HG02763 (cell line): ENCODE results near the gene PHF20.
"Not testable (repeated sequence)": the region's sequence is repeated elsewhere in the genome, so short reads cannot be mapped to it uniquely, and the experiment has no call there.

Experiments
- ATAC-seq: cut with Tn5 transposase; IDR thresholded peaks from one replicate; pipeline ENCODE4 v1.9.1; 2021; ENCODE audit warnings: mild to moderate bottlenecking, moderate library complexity; ENCODE audit not compliant: unreplicated experiment

PHF20 gene

GRCh38 chr20:35739294-35740163 is 32.3 kb upstream of the PHF20 start:
- ATAC-seq, result no peak

GRCh38 chr20:35741892-35742740 is 29.7 kb upstream of the PHF20 start, which contains the start of gene RBM39:
RBM39 (minus strand) TSS chr20:35742260; CDS start chr20:35740874, 1,386 bp downstream.
- peak; percentile 90 for ATAC-seq

GRCh38 chr20:35742741-35743523 is 28.9 kb upstream of the PHF20 start:
- ATAC-seq, result no peak

GRCh38 chr20:35743693-35744491 is 27.9 kb upstream of the PHF20 start:
- ATAC-seq, result no peak

- ATAC-seq, result not testable (repeated sequence)
Measured at GRCh38 chr20:35744492-35744841, 27.3 kb upstream of the PHF20 start.

- ATAC-seq, result no peak
Measured at GRCh38 chr20:35750611-35751010, 21.2 kb upstream of the PHF20 start.

- no peak for ATAC-seq
Measured at GRCh38 chr20:35756404-35756803, 15.4 kb upstream of the PHF20 start.

GRCh38 chr20:35757098-35757705 is 14.6 kb upstream of the PHF20 start:
- ATAC-seq, result no peak

GRCh38 chr20:35761548-35761947 is 10.3 kb upstream of the PHF20 start:
- ATAC-seq, result not testable (repeated sequence)

- ATAC-seq, result no peak
Measured at GRCh38 chr20:35762461-35762860, 9.4 kb upstream of the PHF20 start.

GRCh38 chr20:35764936-35765335 is 6.9 kb upstream of the PHF20 start:
- ATAC-seq, result not testable (repeated sequence)

- no peak for ATAC-seq
Measured at GRCh38 chr20:35766843-35767242, 5.0 kb upstream of the PHF20 start.

GRCh38 chr20:35767683-35768481 is 3.9 kb upstream of the PHF20 start:
- ATAC-seq, result peak; percentile 44

GRCh38 chr20:35768731-35769664 is 2.8 kb upstream of the PHF20 start:
- ATAC-seq, result no peak

- ATAC-seq, result no peak
Measured at GRCh38 chr20:35771367-35771688, 487 bp upstream of the PHF20 start.

GRCh38 chr20:35772563-35773058 is 796 bp downstream of the PHF20 start:
- no peak for ATAC-seq

GRCh38 chr20:35773154-35773751 is 1.4 kb downstream of the PHF20 start:
- no peak for ATAC-seq
